HepG2 (cell line): ENCODE data around the gene WDR54. TPM values are rescaled to one million over a fixed set of nuclear protein-coding genes. Genes with fewer than 3 reads are reported as not detected.

Source experiments
- ARNT ChIP-seq: fragments of 450-650 bp; IDR thresholded peaks from 2 replicates; pipeline ENCODE4 v1.6.1; 2017
- ERF ChIP-seq: IDR thresholded peaks from 2 replicates; pipeline ENCODE4 v1.6.1; 2018; ENCODE audit warnings: missing biosample characterization, missing genetic modification reagents
- FLYWCH1 ChIP-seq: sonication (generic); formaldehyde crosslinking; IDR thresholded peaks from 2 replicates; pipeline ENCODE4 v1.8.1; 2023; ENCODE audit warnings: mild to moderate bottlenecking, missing genetic modification reagents
- HCFC1 ChIP-seq: fragments of 150-350 bp; IDR thresholded peaks from 2 replicates; pipeline ENCODE4 v1.6.1; 2014; ENCODE audit warnings: low read depth, low read length
- HNF4G ChIP-seq, 2 experiments: sonication (generic) in 1 of 2; formaldehyde crosslinking in 1 of 2; IDR thresholded peaks; 2 replicates each; pipeline versions ENCODE4 v1.4.0 to v1.6.1; 2011 to 2020; ENCODE audit warnings: borderline replicate concordance in 2 of 2, low read depth in 2 of 2, mild to moderate bottlenecking in 2 of 2, low read length in 1 of 2, missing genetic modification reagents in 1 of 2, moderate library complexity in 1 of 2
- KLF12 ChIP-seq: sonication (generic); formaldehyde crosslinking; IDR thresholded peaks from 2 replicates; pipeline ENCODE4 v1.4.0; 2020; ENCODE audit warnings: missing genetic modification reagents, borderline replicate concordance
- MBNL3 ChIP-seq: fragments of 250-450 bp; sonication (Bioruptor Pico); conservative IDR thresholded peaks from 2 replicates; pipeline ENCODE4 v1.8.0; 2022; ENCODE audit warnings: mild to moderate bottlenecking, inconsistent platforms
- MIXL1 ChIP-seq: IDR thresholded peaks from 2 replicates; pipeline ENCODE4 v1.6.1; 2016
- NCOA1 ChIP-seq: sonication (generic); formaldehyde crosslinking; IDR thresholded peaks from 2 replicates; pipeline ENCODE4 v1.9.0; 2021; ENCODE audit warnings: missing genetic modification reagents
- NR1H2 ChIP-seq: sonication (generic); formaldehyde crosslinking; IDR thresholded peaks from 2 replicates; pipeline ENCODE4 v1.8.1; 2022; ENCODE audit warnings: low read depth, missing genetic modification reagents, borderline replicate concordance
- POLR2A ChIP-seq, 2 experiments: IDR thresholded peaks; 2 replicates each; pipeline ENCODE4 v1.6.1; 2011; ENCODE audit warnings: low read depth in 2 of 2, low read length in 2 of 2, mild to moderate bottlenecking in 1 of 2, moderate library complexity in 1 of 2; ENCODE audit not compliant: insufficient read depth in 1 of 2
- RBM22 ChIP-seq: fragments of 200-400 bp; formaldehyde crosslinking; optimal IDR thresholded peaks from 2 replicates; pipeline ENCODE3; 2017; ENCODE audit warnings: mild to moderate bottlenecking, low read length, moderate library complexity
- RFX1 ChIP-seq: fragments of 450-650 bp; IDR thresholded peaks from 2 replicates; pipeline ENCODE4 v1.6.1; 2017
- SALL2 ChIP-seq: sonication (generic); formaldehyde crosslinking; IDR thresholded peaks from 2 replicates; pipeline ENCODE4 v1.8.1; 2023; ENCODE audit warnings: mild to moderate bottlenecking, missing genetic modification reagents, inconsistent platforms
- TSC22D2 ChIP-seq: sonication (generic); formaldehyde crosslinking; IDR thresholded peaks from 2 replicates; pipeline ENCODE4 v1.5.1; 2020; ENCODE audit warnings: missing genetic modification reagents, mild to moderate bottlenecking, borderline replicate concordance
- ZNF256 ChIP-seq: sonication (generic); formaldehyde crosslinking; conservative IDR thresholded peaks from 2 replicates; pipeline ENCODE4 v1.4.0; 2020; ENCODE audit warnings: missing genetic modification reagents
- ZNF629 ChIP-seq: sonication (generic); formaldehyde crosslinking; conservative IDR thresholded peaks from 2 replicates; pipeline ENCODE4 v1.5.0; 2020; ENCODE audit warnings: missing genetic modification reagents
- ZNF782 ChIP-seq: sonication (generic); formaldehyde crosslinking; IDR thresholded peaks from 2 replicates; pipeline ENCODE4 v1.4.0; 2020; ENCODE audit warnings: missing genetic modification reagents, mild to moderate bottlenecking, borderline replicate concordance
- polyA plus RNA-seq, 8 experiments: library from polyadenylated mRNA; depleted of rRNA in 3 of 8; stranded (reverse) in 7 of 8; unstranded in 1 of 8; fragments of >200 nt; fragmentation: Illumina TruSeq in 4 of 8; extraction: Trizol in 4 of 8; gene quantifications; 2 replicates each; pipeline versions ENCODE4 v1.2.1 to v1.2.3, GENCODE V29; 2011 to 2016; ENCODE audit warnings: low read depth in 4 of 8, missing spikeins in 1 of 8, mixed read lengths in 1 of 8; ENCODE audit not compliant: insufficient read depth in 1 of 8
- total RNA-seq, 5 experiments: library from RNA; depleted of rRNA; stranded (reverse); fragments of >200 nt; fragmentation: Illumina TruSeq; extraction: Trizol; gene quantifications; 2 replicates each; pipeline ENCODE4 v1.2.3, GENCODE V29; 2016; ENCODE audit warnings: low read depth in 1 of 5
- TF ChIP-seq, protein P1 (sequence below): sonication (generic); formaldehyde crosslinking; IDR thresholded peaks from 2 replicates; pipeline ENCODE4 v1.5.0; 2020; ENCODE audit warnings: mild to moderate bottlenecking, missing genetic modification reagents, borderline replicate concordance
- TF ChIP-seq, protein P2 (sequence below): sonication (generic); formaldehyde crosslinking; IDR thresholded peaks from 2 replicates; pipeline ENCODE4 v1.4.0; 2020; ENCODE audit warnings: missing genetic modification reagents
- TF ChIP-seq, protein P3 (sequence below): IDR thresholded peaks from 2 replicates; pipeline ENCODE4 v1.6.1; 2016; ENCODE audit warnings: missing genetic modification reagents, missing compliant biosample characterization
- TF ChIP-seq, protein P4 (sequence below): sonication (generic); formaldehyde crosslinking; IDR thresholded peaks from 2 replicates; pipeline ENCODE4 v1.4.0; 2020; ENCODE audit warnings: mild to moderate bottlenecking, missing genetic modification reagents

The WDR54 gene
- total and polyA plus RNA-seq, 2 of the 13 experiments (the other 11 are each of a cell fraction or from before 2014, with no cell fraction given) = 2.0 to 17.3 TPM

DNA sequence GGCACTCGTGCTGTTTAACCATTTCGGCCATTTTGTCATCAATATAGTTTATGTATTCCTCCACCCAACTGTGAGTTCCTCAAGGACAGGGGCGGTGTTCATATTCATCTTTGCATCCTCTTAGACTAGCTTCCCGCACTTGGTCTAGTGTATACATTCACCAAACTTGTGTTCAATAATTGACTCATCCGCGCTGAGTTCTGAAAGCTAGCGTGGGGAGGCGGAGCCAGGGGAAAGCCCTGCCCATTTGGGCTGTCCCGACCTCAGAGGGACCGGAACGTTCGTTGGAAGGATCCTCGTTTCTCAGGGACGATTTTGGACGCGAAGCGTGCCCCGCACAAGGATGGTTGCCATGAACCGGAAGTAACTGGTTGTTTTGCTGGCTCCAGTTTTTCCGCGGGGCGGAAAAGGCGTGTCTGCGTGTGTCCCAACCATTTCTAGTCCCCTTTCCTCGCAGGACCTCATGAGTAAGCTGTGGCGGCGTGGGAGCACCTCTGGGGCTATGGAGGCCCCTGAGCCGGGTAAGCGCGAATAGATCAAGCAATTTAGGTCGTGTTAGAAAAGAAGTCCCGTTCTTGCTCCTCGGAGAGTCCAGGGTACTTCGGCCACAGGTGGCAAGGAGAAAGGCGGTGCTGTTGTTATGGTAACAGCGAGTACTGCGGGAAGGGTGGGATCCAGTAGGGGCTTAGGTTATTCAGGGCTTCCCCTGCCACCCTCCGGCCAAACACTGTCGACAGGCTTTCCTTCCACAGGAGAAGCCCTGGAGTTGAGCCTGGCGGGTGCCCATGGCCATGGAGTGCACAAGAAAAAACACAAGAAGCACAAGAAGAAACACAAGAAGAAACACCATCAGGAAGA lies 33.4 kb downstream of the WDR54 start, which contains the start of gene INO80B (continued):
- TF ChIP-seq KLF12 (CRISPR knock-in tag) = peak; percentile 100
- TF ChIP-seq SALL2 (CRISPR knock-in tag) = peak; percentile 94
- TF ChIP-seq TSC22D2 (CRISPR knock-in tag) = peak; percentile 95
- TF ChIP-seq, protein P1, sequence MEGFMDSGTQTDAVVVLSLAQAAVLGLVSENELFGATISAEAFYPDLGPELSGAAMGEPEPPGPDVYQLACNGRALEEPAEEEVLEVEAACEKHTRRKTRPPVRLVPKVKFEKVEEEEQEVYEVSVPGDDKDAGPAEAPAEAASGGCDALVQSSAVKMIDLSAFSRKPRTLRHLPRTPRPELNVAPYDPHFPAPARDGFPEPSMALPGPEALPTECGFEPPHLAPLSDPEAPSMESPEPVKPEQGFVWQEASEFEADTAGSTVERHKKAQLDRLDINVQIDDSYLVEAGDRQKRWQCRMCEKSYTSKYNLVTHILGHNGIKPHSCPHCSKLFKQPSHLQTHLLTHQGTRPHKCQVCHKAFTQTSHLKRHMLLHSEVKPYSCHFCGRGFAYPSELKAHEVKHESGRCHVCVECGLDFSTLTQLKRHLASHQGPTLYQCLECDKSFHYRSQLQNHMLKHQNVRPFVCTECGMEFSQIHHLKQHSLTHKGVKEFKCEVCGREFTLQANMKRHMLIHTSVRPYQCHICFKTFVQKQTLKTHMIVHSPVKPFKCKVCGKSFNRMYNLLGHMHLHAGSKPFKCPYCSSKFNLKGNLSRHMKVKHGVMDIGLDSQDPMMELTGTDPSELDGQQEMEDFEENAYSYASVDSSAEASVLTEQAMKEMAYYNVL (CRISPR knock-in tag) = peak; percentile 84; the same call in 1 of the 2 replicates
- TF ChIP-seq POLR2A (IDR thresholded peaks at IDR 0.05; ENCODE audit: insufficient read depth in 1 of 2, low read depth in 2 of 2, low read length in 2 of 2) = peak in 1 of 2 experiments; percentile 51; a peak in 1 of 4 replicates
- TF ChIP-seq MBNL3 = no peak
- TF ChIP-seq, protein P2, sequence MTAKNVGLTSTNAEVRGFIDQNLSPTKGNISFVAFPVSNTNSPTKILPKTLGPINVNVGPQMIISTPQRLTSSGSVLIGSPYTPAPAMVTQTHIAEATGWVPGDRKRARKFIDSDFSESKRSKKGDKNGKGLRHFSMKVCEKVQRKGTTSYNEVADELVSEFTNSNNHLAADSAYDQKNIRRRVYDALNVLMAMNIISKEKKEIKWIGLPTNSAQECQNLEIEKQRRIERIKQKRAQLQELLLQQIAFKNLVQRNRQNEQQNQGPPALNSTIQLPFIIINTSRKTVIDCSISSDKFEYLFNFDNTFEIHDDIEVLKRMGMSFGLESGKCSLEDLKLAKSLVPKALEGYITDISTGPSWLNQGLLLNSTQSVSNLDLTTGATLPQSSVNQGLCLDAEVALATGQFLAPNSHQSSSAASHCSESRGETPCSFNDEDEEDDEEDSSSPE (CRISPR knock-in tag) = peak; percentile 74
- no peak for TF ChIP-seq NR1H2 (CRISPR knock-in tag)
- TF ChIP-seq, protein P3, sequence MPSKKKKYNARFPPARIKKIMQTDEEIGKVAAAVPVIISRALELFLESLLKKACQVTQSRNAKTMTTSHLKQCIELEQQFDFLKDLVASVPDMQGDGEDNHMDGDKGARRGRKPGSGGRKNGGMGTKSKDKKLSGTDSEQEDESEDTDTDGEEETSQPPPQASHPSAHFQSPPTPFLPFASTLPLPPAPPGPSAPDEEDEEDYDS (CRISPR knock-in tag) = peak; percentile 87
- no peak for TF ChIP-seq ARNT
- TF ChIP-seq HNF4G (IDR thresholded peaks at IDR 0.05; ENCODE audit: borderline replicate concordance, low read depth, low read length) = peak; percentile 36; the same call in 1 of the 2 replicates
- peak; percentile 86; the same call in 1 of the 2 replicates for TF ChIP-seq HNF4G (CRISPR knock-in tag; IDR thresholded peaks at IDR 0.05; ENCODE audit: borderline replicate concordance, low read depth)
- no peak for TF ChIP-seq FLYWCH1 (CRISPR knock-in tag)
- TF ChIP-seq ZNF256 (CRISPR knock-in tag) = no peak
- TF ChIP-seq ERF (CRISPR knock-in tag) = peak; percentile 99
- TF ChIP-seq, protein P4, sequence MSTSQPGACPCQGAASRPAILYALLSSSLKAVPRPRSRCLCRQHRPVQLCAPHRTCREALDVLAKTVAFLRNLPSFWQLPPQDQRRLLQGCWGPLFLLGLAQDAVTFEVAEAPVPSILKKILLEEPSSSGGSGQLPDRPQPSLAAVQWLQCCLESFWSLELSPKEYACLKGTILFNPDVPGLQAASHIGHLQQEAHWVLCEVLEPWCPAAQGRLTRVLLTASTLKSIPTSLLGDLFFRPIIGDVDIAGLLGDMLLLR = peak; percentile 96
- TF ChIP-seq MIXL1 = peak; percentile 96
- peak; percentile 93 for TF ChIP-seq RFX1
- TF ChIP-seq ZNF782 (CRISPR knock-in tag) = peak; percentile 88; the same call in 1 of the 2 replicates
- no peak for TF ChIP-seq RBM22
- no peak for TF ChIP-seq NCOA1 (CRISPR knock-in tag)
- TF ChIP-seq ZNF629 = no peak; the same call in 1 of the 2 replicates
- peak; percentile 99 for TF ChIP-seq HCFC1
